GM10847 (cell line): ENCODE results near the gene AFMID.

Experiments
- POLR2A ChIP-seq: IDR thresholded peaks from 2 replicates; pipeline ENCODE4 v1.6.1; 2011; ENCODE audit not compliant: insufficient read length; ENCODE audit errors: extremely low read depth

AFMID gene

DNA sequence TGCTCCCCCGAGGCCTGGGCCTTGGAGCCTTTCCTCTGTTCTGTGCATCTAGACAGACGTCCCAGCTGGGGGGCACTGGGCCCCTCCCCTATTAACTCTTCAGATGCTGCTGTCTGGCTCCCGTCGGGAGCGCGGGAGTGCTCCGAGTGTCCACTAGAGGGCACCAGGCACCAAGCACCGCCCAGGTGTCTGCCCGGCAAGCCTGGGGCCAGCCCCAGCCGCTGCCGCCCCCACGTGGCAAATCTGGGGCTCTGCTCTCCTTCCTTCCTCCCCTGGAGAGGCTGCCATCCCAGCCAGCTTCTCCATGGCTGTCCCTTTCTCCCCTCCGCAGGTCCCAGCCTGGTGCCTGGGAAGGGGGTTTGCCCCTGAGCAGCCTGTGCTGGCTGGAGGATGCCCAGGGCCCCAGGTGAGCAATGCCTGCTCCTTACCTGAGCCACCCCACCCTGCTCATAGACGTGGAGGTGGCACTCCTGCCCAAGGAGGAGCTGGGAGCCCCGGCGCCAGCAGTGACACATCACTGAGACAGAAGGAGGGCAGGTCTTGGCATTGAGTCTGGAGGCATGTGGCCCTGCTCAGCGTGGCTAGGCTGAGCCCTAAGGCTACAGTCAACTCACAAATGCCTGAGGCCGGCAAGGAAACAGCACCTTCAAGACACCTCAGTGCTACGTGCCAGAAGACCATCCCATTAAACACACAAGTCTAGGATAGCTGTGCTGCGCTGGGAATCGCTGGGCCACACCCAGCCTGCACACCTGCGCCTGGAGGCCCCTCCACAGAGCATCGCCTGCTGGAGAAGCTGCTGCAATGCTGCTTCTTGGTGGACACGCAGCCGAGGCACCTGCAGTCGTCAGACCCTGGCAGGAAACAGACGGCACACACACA lies 64.0 kb downstream of the AFMID start:
- no peak for TF ChIP-seq POLR2A

GRCh38 chr17:78251773-78252103 lies 64.6 kb downstream of the AFMID start:
- no peak for TF ChIP-seq POLR2A

- no peak for TF ChIP-seq POLR2A
These were observed 65.0 kb downstream of the AFMID start for GRCh38 chr17:78252111-78252634.

- TF ChIP-seq POLR2A, result no peak
These were observed 65.8 kb downstream of the AFMID start for GRCh38 chr17:78252701-78253635.

DNA sequence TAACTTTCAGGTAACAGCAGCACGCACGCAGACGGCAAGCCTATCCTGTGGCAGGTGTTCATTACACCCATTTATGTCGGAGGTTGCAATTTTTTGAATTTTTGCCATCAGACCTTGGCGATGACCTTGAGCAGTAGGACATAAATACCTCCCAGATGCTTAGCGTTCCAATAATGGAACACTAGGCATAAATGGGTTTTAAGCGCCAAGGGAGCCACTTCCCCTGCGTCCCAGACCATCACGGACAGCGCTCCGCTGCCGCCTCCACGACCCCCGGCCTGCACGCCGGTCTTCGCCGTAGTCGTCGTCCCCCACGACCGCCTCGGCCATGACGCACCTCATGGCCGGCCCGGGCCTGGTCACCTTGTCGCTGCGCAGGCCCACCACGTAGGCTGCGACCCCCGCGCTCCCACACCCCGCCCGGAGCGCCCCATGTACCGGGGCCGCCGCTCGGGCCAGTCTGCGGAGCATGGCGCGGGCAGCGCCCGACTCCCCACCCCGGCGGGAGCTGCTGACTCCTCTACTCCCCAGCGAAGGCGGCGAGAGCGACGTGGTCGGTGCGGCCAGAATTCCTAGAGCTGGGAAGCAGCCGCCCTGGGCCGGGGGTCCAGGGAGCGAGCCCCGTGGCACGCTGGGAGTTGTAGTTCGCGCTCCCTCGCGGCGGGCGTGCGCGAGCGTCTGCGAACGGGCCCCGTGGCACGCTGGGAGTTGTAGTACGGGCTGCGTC lies 66.9 kb downstream of the AFMID start:
- TF ChIP-seq POLR2A, result no peak

DNA sequence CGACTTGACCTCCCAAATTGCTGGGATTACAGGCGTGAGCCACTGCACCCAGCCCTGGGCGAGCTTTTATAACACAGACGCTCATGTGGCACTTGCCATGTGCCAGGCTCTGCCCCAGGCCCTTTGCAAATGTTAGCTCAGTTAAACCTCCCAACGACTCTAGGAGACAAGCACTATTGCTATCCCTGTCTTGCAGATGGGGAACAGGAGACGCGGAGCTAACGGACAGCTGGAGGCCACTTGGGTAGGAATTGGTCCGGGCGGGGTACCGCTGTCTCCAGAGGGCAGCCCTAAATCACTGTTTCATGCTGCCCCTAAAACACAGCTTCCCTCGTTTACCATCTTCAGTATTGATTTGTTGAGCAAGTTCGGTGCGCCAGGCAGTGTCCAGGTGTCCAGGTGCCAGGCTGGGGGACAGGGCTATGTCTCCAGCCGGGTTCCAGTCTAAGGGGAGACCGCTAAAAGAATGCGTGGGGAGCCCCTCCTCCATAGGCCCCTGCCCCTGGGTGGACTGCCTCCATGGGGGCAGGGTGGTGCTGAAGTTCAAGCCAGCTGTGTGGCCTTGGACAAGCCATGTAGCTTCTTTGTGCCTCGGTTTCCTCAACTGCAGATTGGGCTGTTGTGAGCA lies 68.0 kb downstream of the AFMID start:
- TF ChIP-seq POLR2A, result no peak

- TF ChIP-seq POLR2A, result no peak
These were observed 69.0 kb downstream of the AFMID start for GRCh38 chr17:78255953-78256706.

- no peak for TF ChIP-seq POLR2A
These were observed 69.8 kb downstream of the AFMID start for GRCh38 chr17:78256707-78257591.
